ENCODE data around the gene PLXNA2. TPM values are rescaled to one million over a fixed set of nuclear protein-coding genes. Genes with fewer than 3 reads are reported as not detected.

PLXNA2 gene
- polyA plus RNA-seq, 2 of the 4 experiments (the other 2 are of a cell fraction): 0.36 to 0.87 TPM

DNA sequence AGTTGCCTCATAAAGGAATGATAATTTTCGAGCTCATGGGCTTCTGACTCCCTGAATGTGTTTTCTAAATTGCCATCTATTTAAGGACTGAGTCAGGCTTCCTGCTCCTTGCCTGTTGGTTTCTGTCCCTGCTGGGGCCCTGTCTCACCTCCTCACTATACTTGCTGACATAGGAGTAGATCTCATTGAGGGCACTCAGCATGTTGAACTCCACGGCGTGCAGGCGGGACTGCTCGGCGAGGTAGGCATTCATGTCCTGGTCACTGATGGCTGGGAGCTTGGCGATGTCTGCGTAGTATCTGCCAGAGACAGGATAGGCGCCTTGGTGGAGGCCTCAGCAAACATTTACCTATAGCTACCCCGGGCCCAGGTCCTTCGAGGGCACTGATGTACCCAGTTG, 216.3 kb downstream of the PLXNA2 start:
- ChIA-PET CTCF (interaction anchor here (0.9 to 15.4 kb wide), 5 partner anchors 8 to 224 kb away, joined by 3 to 358 read pairs (median 4); partner anchors contain the start of gene PLXNA2), POLR2A (no interaction called here)
- FAIRE-seq: no peak
- TF ChIP-seq ZNF302 (CRISPR knock-in tag; IDR thresholded peaks at IDR 0.05): no peak
- TF ChIP-seq, protein P1, sequence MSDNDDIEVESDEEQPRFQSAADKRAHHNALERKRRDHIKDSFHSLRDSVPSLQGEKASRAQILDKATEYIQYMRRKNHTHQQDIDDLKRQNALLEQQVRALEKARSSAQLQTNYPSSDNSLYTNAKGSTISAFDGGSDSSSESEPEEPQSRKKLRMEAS (IDR thresholded peaks at IDR 0.05): no peak
- no peak for TF ChIP-seq FOSB (CRISPR knock-in tag; IDR thresholded peaks at IDR 0.05)
- TF ChIP-seq RCOR1 (IDR thresholded peaks at IDR 0.05; ENCODE audit: low read depth, low read length): no peak
- TF ChIP-seq PHF8 (IDR thresholded peaks at IDR 0.05; ENCODE audit: borderline replicate concordance, low read depth): no peak
- no peak for TF ChIP-seq HEYL (CRISPR knock-in tag; IDR thresholded peaks at IDR 0.05)
- TF ChIP-seq RNF2 (IDR thresholded peaks at IDR 0.05; ENCODE audit: borderline replicate concordance, low read depth): no peak
- H3K4me2 ChIP-seq: no peak overlapping the region
- no peak overlapping the region for H3K27ac ChIP-seq
- no peaks in the 10 kb centered on the region for H3K9me3 ChIP-seq
- no peak for DNase-seq (ENCODE audit: low read depth in 1 of 2, low spot score in 1 of 2)
- no peak for ATAC-seq
- WGBS (ENCODE audit: missing lambda C conversion rate): 76% methylated on average over 11 of the region's 11 CpGs
- no peak overlapping the region for H3K4me3 ChIP-seq
- H3K4me1 ChIP-seq: no peaks in the 10 kb centered on the region

DNA sequence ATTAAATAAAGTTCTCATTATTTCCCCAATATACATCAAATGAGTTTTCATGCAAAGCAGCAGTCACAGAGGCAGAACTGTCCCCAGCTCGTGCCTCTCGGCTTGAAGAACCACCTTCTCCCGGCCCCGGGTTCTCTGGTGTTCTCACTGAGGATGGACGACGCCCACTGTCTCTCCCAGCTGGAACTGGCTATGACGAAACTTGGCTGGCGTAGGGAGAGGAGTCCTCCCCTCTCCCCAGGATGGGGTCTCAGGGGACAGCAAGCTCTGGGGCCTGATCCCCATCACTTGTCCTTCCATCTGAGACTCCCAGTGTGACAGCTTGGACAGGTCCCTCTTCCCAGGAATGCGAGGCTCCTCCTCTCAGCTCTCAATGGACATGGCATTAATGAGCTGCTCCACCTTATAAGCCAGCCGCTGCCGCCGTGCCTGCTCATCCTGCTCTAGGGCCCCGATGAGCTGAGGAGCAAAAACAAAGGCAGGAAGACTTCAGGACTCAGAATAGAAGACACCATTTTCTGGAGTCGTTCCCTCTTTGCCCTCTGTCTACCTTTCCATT, 217.2 kb downstream of the PLXNA2 start:
- H3K4me2 ChIP-seq: no peak overlapping the region
- ChIA-PET POLR2A (no interaction called here), CTCF (interaction anchor here (1.0 to 15.4 kb wide), 4 partner anchors 9 to 216 kb away, joined by 3 to 358 read pairs (median 6); partner anchors contain the start of gene PLXNA2)
- ATAC-seq (no peak), DNase-seq (ENCODE audit: low read depth in 1 of 2, low spot score in 1 of 2) (no peak), FAIRE-seq (no peak)
- H3K4me1 ChIP-seq: no peaks in the 10 kb centered on the region
- TF ChIP-seq, protein P2, sequence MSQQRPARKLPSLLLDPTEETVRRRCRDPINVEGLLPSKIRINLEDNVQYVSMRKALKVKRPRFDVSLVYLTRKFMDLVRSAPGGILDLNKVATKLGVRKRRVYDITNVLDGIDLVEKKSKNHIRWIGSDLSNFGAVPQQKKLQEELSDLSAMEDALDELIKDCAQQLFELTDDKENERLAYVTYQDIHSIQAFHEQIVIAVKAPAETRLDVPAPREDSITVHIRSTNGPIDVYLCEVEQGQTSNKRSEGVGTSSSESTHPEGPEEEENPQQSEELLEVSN (IDR thresholded peaks at IDR 0.05; ENCODE audit: borderline replicate concordance, low read depth): no peak
- TF ChIP-seq EHF (CRISPR knock-in tag; IDR thresholded peaks at IDR 0.05) (no peak), TP53 (CRISPR knock-in tag; IDR thresholded peaks at IDR 0.05) (no peak)
- H3K27ac ChIP-seq: no peak overlapping the region
- WGBS (ENCODE audit: missing lambda C conversion rate): 77% methylated on average over 14 of the region's 14 CpGs
- H3K9me3 ChIP-seq: no peaks in the 10 kb centered on the region
- H3K4me3 ChIP-seq: no peak overlapping the region

DNA sequence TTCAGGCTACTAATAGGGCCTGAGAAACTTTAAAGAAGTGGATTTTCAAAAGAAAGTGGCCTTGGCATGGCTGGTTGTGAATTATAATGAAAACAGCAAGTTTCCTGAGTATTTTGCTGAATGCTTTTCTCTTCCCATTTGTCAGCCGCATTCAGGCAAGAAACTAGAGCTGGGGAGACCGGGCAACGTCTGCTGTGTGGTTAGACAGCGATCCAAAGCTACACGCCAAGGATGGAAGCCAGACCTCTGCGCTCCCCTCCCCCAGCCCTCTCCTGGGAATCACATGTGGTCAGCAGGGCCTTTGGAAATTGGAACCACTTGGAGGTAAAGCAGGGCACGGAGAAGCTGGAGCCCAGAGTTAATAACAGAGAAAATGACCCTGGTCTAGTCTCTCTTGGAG, 219.2 kb downstream of the PLXNA2 start:
- Histone ChIP-seq H3K27ac (no peak overlapping the region), H3K4me2 (no peak overlapping the region), H3K9me3 (no peaks in the 10 kb centered on the region), H3K4me3 (no peak overlapping the region), H3K4me1 (no peaks in the 10 kb centered on the region)
- ATAC-seq (no peak), DNase-seq (ENCODE audit: low read depth in 1 of 2, low spot score in 1 of 2) (no peak), FAIRE-seq (no peak)
- ChIA-PET CTCF (interaction anchor here (0.8 to 15.4 kb wide), 11 partner anchors 9 to 1224 kb away, joined by 3 to 358 read pairs (median 5); partner anchors contain the start of gene PLXNA2), POLR2A (no interaction called here)
- WGBS (ENCODE audit: missing lambda C conversion rate): 77% methylated on average over 7 of the region's 7 CpGs
- no peak for TF ChIP-seq MYC (IDR thresholded peaks at IDR 0.05; ENCODE audit: borderline replicate concordance, low read length)
- TF ChIP-seq, protein P2 (IDR thresholded peaks at IDR 0.05; ENCODE audit: borderline replicate concordance, low read depth): no peak
- TF ChIP-seq EP300 (IDR thresholded peaks at IDR 0.05): no peak
- TF ChIP-seq, protein P3, sequence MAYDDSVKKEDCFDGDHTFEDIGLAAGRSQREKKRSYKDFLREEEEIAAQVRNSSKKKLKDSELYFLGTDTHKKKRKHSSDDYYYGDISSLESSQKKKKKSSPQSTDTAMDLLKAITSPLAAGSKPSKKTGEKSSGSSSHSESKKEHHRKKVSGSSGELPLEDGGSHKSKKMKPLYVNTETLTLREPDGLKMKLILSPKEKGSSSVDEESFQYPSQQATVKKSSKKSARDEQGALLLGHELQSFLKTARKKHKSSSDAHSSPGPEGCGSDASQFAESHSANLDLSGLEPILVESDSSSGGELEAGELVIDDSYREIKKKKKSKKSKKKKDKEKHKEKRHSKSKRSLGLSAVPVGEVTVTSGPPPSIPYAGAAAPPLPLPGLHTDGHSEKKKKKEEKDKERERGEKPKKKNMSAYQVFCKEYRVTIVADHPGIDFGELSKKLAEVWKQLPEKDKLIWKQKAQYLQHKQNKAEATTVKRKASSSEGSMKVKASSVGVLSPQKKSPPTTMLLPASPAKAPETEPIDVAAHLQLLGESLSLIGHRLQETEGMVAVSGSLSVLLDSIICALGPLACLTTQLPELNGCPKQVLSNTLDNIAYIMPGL (CRISPR knock-in tag; IDR thresholded peaks at IDR 0.05; ENCODE audit: borderline replicate concordance): no peak
- TF ChIP-seq POLR2A (IDR thresholded peaks at IDR 0.05; ENCODE audit: low read length): no peak
- no peak for TF ChIP-seq SREBF2 (IDR thresholded peaks at IDR 0.05)
- TF ChIP-seq, protein P1 (IDR thresholded peaks at IDR 0.05): no peak
- TF ChIP-seq JUN (IDR thresholded peaks at IDR 0.05): no peak
- no peak for TF ChIP-seq NPAS2 (CRISPR knock-in tag; IDR thresholded peaks at IDR 0.05; ENCODE audit: borderline replicate concordance)
- TF ChIP-seq TP53 (CRISPR knock-in tag; IDR thresholded peaks at IDR 0.05): no peak
- TF ChIP-seq ZC3H11A (IDR thresholded peaks at IDR 0.05): no peak
- TF ChIP-seq, protein P4, sequence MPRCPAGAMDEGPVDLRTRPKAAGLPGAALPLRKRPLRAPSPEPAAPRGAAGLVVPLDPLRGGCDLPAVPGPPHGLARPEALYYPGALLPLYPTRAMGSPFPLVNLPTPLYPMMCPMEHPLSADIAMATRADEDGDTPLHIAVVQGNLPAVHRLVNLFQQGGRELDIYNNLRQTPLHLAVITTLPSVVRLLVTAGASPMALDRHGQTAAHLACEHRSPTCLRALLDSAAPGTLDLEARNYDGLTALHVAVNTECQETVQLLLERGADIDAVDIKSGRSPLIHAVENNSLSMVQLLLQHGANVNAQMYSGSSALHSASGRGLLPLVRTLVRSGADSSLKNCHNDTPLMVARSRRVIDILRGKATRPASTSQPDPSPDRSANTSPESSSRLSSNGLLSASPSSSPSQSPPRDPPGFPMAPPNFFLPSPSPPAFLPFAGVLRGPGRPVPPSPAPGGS (IDR thresholded peaks at IDR 0.05): no peak
- TF ChIP-seq GATA3 (IDR thresholded peaks at IDR 0.05; ENCODE audit: borderline replicate concordance): no peak
- no peak for TF ChIP-seq FOSB (CRISPR knock-in tag; IDR thresholded peaks at IDR 0.05)
- TF ChIP-seq NR3C1 (IDR thresholded peaks at IDR 0.05): no peak
- TF ChIP-seq RNF2 (IDR thresholded peaks at IDR 0.05; ENCODE audit: borderline replicate concordance, low read depth): no peak
- TF ChIP-seq, protein P5, sequence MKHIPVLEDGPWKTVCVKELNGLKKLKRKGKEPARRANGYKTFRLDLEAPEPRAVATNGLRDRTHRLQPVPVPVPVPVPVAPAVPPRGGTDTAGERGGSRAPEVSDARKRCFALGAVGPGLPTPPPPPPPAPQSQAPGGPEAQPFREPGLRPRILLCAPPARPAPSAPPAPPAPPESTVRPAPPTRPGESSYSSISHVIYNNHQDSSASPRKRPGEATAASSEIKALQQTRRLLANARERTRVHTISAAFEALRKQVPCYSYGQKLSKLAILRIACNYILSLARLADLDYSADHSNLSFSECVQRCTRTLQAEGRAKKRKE (CRISPR knock-in tag; IDR thresholded peaks at IDR 0.05; ENCODE audit: low read depth): no peak
- no peak for TF ChIP-seq NFE2L2 (conservative IDR thresholded peaks at IDR 0.05; ENCODE audit: low read length)
- no peak for TF ChIP-seq FOXS1 (CRISPR knock-in tag; IDR thresholded peaks at IDR 0.05)
